HEK293 (cell line): Measurements from ENCODE around the gene FAM210A.

Experiments used
- REST ChIP-seq: fragments of 450-650 bp; formaldehyde crosslinking; IDR thresholded peaks from 2 replicates; pipeline ENCODE4 v1.5.1; 2016; ENCODE audit warnings: missing biosample characterization, missing genetic modification characterization
- YY1 ChIP-seq: fragments of 450-650 bp; formaldehyde crosslinking; IDR thresholded peaks from 2 replicates; pipeline ENCODE4 v1.5.1; 2018; ENCODE audit warnings: missing biosample characterization, missing genetic modification characterization
- ZNF335 ChIP-seq: fragments of 450-650 bp; formaldehyde crosslinking; conservative IDR thresholded peaks from 2 replicates; pipeline ENCODE4 v1.5.1; 2016; ENCODE audit warnings: missing biosample characterization, missing genetic modification characterization
- ZNF776 ChIP-seq: fragments of 450-650 bp; formaldehyde crosslinking; IDR thresholded peaks from 2 replicates; pipeline ENCODE4 v1.5.0; 2017; ENCODE audit warnings: missing biosample characterization, missing genetic modification characterization, borderline replicate concordance
- ZNF785 ChIP-seq: fragments of 450-650 bp; formaldehyde crosslinking; IDR thresholded peaks from 2 replicates; pipeline ENCODE4 v1.5.1; 2016; ENCODE audit warnings: missing biosample characterization, missing genetic modification characterization
- TF ChIP-seq, protein P1 (sequence below): fragments of 450-650 bp; formaldehyde crosslinking; IDR thresholded peaks from 2 replicates; pipeline ENCODE4 v1.5.1; 2016; ENCODE audit warnings: missing biosample characterization, missing genetic modification characterization

GRCh38 chr18:13630716-13631268, 95.6 kb downstream of the FAM210A start:
- no peak for TF ChIP-seq ZNF785 (tag by site-specific recombination)
- TF ChIP-seq, protein P1, sequence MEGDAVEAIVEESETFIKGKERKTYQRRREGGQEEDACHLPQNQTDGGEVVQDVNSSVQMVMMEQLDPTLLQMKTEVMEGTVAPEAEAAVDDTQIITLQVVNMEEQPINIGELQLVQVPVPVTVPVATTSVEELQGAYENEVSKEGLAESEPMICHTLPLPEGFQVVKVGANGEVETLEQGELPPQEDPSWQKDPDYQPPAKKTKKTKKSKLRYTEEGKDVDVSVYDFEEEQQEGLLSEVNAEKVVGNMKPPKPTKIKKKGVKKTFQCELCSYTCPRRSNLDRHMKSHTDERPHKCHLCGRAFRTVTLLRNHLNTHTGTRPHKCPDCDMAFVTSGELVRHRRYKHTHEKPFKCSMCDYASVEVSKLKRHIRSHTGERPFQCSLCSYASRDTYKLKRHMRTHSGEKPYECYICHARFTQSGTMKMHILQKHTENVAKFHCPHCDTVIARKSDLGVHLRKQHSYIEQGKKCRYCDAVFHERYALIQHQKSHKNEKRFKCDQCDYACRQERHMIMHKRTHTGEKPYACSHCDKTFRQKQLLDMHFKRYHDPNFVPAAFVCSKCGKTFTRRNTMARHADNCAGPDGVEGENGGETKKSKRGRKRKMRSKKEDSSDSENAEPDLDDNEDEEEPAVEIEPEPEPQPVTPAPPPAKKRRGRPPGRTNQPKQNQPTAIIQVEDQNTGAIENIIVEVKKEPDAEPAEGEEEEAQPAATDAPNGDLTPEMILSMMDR: no peak
- no peak for TF ChIP-seq REST (tag by site-specific recombination)
- no peak for TF ChIP-seq ZNF776 (tag by site-specific recombination)
- no peak for TF ChIP-seq ZNF335 (tag by site-specific recombination)
- no peak for TF ChIP-seq YY1 (tag by site-specific recombination)
